Natural killer cell treated with Interleukin-12 subunit alpha and Interleukin-12 subunit beta and Interleukin-15 and Interleukin-18, amount 100 ng/mL, for 72 hours (primary cell): Measurements from ENCODE around the gene HDDC3. TPM values are rescaled to one million over a fixed set of nuclear protein-coding genes. Genes with fewer than 3 reads are reported as not detected.

Experiments
- ATAC-seq, 2 donors: fragments of 150-1000 bp; cut with Tn5 transposase in 1 of 2; sonication (Bioruptor Pico), chemical (Tn5 transposase) in 1 of 2; 2 replicates each; pipeline ENCODE4 v1.10.0; 2021
- DNase-seq: peaks from one replicate; pipeline ENCODE4 v3.0.0; 2022; ENCODE audit warnings: low spot score
- H3K27ac Mint-ChIP-seq, 2 donors: 1 replicate in 1 of 2; 2 replicates in 1 of 2; pipeline ENCODE4 v1.8.0; 2022; ENCODE audit warnings: mixed read lengths in 2 of 2, mild to moderate bottlenecking in 1 of 2, moderate library complexity in 1 of 2
- H3K27me3 Mint-ChIP-seq, 2 donors: 1 replicate in 1 of 2; 2 replicates in 1 of 2; pipeline ENCODE4 v1.8.0; 2022; ENCODE audit warnings: mixed read lengths in 2 of 2
- H3K36me3 Mint-ChIP-seq: one replicate; pipeline ENCODE4 v1.8.0; 2022; ENCODE audit warnings: mixed read lengths
- H3K4me1 Mint-ChIP-seq, 2 donors: 1 replicate in 1 of 2; 2 replicates in 1 of 2; pipeline ENCODE4 v1.8.0; 2022; ENCODE audit warnings: low read depth in 2 of 2, mixed read lengths in 2 of 2, mild to moderate bottlenecking in 1 of 2
- H3K4me3 Mint-ChIP-seq: one replicate; pipeline ENCODE4 v1.8.0; 2022; ENCODE audit warnings: mixed read lengths
- H3K9me3 Mint-ChIP-seq: 2 replicates; pipeline ENCODE4 v1.8.0; 2022; ENCODE audit warnings: mixed read lengths
- total RNA-seq, 2 donors: library from RNA; stranded (reverse); gene quantifications; one replicate each; pipeline ENCODE4 v1.2.3, GENCODE V29; 2022

HDDC3 gene
- total RNA-seq, 2 donors from 2014 or later = 23.4 to 30.5 TPM

DNA sequence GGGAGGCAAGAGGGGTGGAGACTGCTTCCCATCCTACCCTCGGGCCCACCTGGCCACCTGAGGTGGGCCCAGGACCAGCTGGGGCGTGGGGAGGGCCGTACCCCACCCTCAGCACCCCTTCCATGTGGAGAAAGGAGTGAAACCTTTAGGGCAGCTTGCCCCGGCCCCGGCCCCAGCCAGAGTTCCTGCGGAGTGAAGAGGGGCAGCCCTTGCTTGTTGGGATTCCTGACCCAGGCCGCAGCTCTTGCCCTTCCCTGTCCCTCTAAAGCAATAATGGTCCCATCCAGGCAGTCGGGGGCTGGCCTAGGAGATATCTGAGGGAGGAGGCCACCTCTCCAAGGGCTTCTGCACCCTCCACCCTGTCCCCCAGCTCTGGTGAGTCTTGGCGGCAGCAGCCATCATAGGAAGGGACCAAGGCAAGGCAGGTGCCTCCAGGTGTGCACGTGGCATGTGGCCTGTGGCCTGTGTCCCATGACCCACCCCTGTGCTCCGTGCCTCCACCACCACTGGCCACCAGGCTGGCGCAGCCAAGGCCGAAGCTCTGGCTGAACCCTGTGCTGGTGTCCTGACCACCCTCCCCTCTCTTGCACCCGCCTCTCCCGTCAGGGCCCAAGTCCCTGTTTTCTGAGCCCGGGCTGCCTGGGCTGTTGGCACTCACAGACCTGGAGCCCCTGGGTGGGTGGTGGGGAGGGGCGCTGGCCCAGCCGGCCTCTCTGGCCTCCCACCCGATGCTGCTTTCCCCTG is 50.2 kb downstream of the HDDC3 start:
- H3K36me3 Mint-ChIP-seq = peaks cover under 1% of the 10 kb centered on the region
- H3K9me3 Mint-ChIP-seq = no peaks in the 10 kb centered on the region
- no peak overlapping the region for H3K4me3 Mint-ChIP-seq
- no peaks in the 10 kb centered on the region for H3K27me3 Mint-ChIP-seq
- H3K4me1 Mint-ChIP-seq = peaks cover 24 to 46% of the 10 kb centered on the region in 2 donors
- DNase-seq = no peak
- peak overlapping the region; percentile 63 to 79 for H3K27ac Mint-ChIP-seq
- no peak for ATAC-seq

DNA sequence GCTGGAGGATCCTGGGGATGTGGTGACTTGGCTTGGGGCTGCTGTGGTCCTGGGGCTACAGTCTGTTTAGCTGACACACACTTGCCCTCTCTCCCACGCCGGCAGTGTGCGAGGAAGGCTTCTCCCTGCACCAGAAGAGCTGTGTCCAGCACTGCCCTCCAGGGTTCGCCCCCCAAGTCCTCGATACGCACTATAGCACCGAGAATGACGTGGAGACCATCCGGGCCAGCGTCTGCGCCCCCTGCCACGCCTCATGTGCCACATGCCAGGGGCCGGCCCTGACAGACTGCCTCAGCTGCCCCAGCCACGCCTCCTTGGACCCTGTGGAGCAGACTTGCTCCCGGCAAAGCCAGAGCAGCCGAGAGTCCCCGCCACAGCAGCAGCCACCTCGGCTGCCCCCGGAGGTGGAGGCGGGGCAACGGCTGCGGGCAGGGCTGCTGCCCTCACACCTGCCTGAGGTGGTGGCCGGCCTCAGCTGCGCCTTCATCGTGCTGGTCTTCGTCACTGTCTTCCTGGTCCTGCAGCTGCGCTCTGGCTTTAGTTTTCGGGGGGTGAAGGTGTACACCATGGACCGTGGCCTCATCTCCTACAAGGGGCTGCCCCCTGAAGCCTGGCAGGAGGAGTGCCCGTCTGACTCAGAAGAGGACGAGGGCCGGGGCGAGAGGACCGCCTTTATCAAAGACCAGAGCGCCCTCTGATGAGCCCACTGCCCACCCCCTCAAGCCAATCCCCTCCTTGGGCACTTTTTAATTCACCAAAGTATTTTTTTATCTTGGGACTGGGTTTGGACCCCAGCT is 51.0 kb downstream of the HDDC3 start:
- DNase-seq = no peak
- H3K9me3 Mint-ChIP-seq = no peaks in the 10 kb centered on the region
- H3K27me3 Mint-ChIP-seq = no peaks in the 10 kb centered on the region
- H3K4me3 Mint-ChIP-seq = no peak overlapping the region
- peaks cover 6% of the 10 kb centered on the region for H3K36me3 Mint-ChIP-seq
- peaks cover 30 to 50% of the 10 kb centered on the region in 2 donors for H3K4me1 Mint-ChIP-seq
- H3K27ac Mint-ChIP-seq = peak overlapping the region in 1 of 2 donors; percentile 26
- no peak for ATAC-seq

- ATAC-seq (no peak), DNase-seq (no peak)
- peak overlapping the region in 1 of 2 donors; percentile 26 for H3K27ac Mint-ChIP-seq
- H3K36me3 Mint-ChIP-seq = peaks cover 6% of the 10 kb centered on the region
- no peak overlapping the region for H3K4me3 Mint-ChIP-seq
- peaks cover 24 to 47% of the 10 kb centered on the region in 2 donors for H3K4me1 Mint-ChIP-seq
- H3K9me3 Mint-ChIP-seq = no peaks in the 10 kb centered on the region
- H3K27me3 Mint-ChIP-seq = no peaks in the 10 kb centered on the region
Observed at GRCh38 chr15:90880381-90881145, 51.8 kb downstream of the HDDC3 start.

Other genes starting within 250 kb of the HDDC3 start
- 10 to 100 TPM; 49.6 to 58.7 TPM for gene BLM, start 215.2 kb downstream of the HDDC3 start, total RNA-seq
- 100 to 1,000 TPM; 528 to 679 TPM for gene FURIN, start 64.0 kb downstream of the HDDC3 start, total RNA-seq
- 100 to 1,000 TPM; 139 to 140 TPM for gene FES, start 48.0 kb downstream of the HDDC3 start, total RNA-seq
- gene MAN2A2, start 29.2 kb downstream of the HDDC3 start, total RNA-seq = 100 to 1,000 TPM; 172 to 244 TPM
- gene UNC45A, start 2.7 kb upstream of the HDDC3 start, total RNA-seq = 10 to 100 TPM; 81.9 to 95.3 TPM
- gene RCCD1, start 22.3 kb upstream of the HDDC3 start, total RNA-seq = 10 to 100 TPM; 10.8 to 29.2 TPM
- 100 to 1,000 TPM in 1 of 2 donors, 10 to 100 TPM in 1; 84.3 to 160 TPM for gene PRC1, start 62.0 kb upstream of the HDDC3 start, total RNA-seq
- 10 to 100 TPM; 23.6 to 26.5 TPM for gene VPS33B, start 90.0 kb upstream of the HDDC3 start, total RNA-seq
- gene SV2B, start 167.7 kb upstream of the HDDC3 start, total RNA-seq = not detected